Astrocyte of the spinal cord (primary cell): ENCODE results near the gene ADAMTS18.

ENCODE experiments used
- DNase-seq: peaks from one replicate; pipeline ENCODE4 v3.0.0; 2011; ENCODE audit warnings: low read depth, low spot score
- H3K4me3 ChIP-seq: 2 replicates; pipeline ENCODE4 v1.5.1; 2011; ENCODE audit warnings: low read depth, mild to moderate bottlenecking, low read length, moderate library complexity
- CTCF ChIP-seq: IDR thresholded peaks from 2 replicates; pipeline ENCODE4 v1.5.1; 2012; ENCODE audit warnings: low read depth, mild to moderate bottlenecking, low read length, inconsistent platforms
- in situ Hi-C: cut with HindIII; loops from 2 replicates; pipeline ENCODE4 v1.10.0; 2017; ENCODE audit warnings: low sequenced_read_pairs

The ADAMTS18 gene

GRCh38 chr16:77335652-77336234, 99.1 kb downstream of the ADAMTS18 start:
- in situ Hi-C loops, result no loop called here
- DNase-seq, result no peak
- H3K4me3 ChIP-seq, result no peak overlapping the region
- no peak for TF ChIP-seq CTCF

- in situ Hi-C loops, result no loop called here
- DNase-seq, result no peak
- no peak overlapping the region for H3K4me3 ChIP-seq
- TF ChIP-seq CTCF, result no peak
These were observed 102.0 kb downstream of the ADAMTS18 start for GRCh38 chr16:77332792-77333191.

GRCh38 chr16:77331802-77332586, 102.8 kb downstream of the ADAMTS18 start:
- no peak for DNase-seq
- H3K4me3 ChIP-seq, result no peak overlapping the region
- no peak for TF ChIP-seq CTCF
- in situ Hi-C loops, result no loop called here

GRCh38 chr16:77331043-77331442, 103.8 kb downstream of the ADAMTS18 start:
- DNase-seq, result no peak
- no peak for TF ChIP-seq CTCF
- in situ Hi-C loops, result no loop called here
- H3K4me3 ChIP-seq, result no peak overlapping the region

- no peak for TF ChIP-seq CTCF
- H3K4me3 ChIP-seq, result no peak overlapping the region
- in situ Hi-C loops, result no loop called here
- DNase-seq, result no peak
These were observed 104.3 kb downstream of the ADAMTS18 start for GRCh38 chr16:77330332-77331042.

GRCh38 chr16:77328768-77329167, 106.1 kb downstream of the ADAMTS18 start:
- in situ Hi-C loops, result no loop called here
- TF ChIP-seq CTCF, result no peak
- H3K4me3 ChIP-seq, result no peak overlapping the region
- no peak for DNase-seq
